NCI-H526 treated with DMSO at 0.1 percent for 48 hours (cell line): Measurements from ENCODE around the gene LAMA2.
A peak's percentile ranks its signal among the peaks of the same experiment; 100 is the strongest.
"Not testable (repeated sequence)": the region's sequence is repeated elsewhere in the genome, so short reads cannot be mapped to it uniquely, and the experiment has no call there.

Experiments
- DNase-seq: peaks from one replicate; lab custom pipeline; 2025; lab: John Stamatoyannopoulos, UW

The LAMA2 gene

DNA sequence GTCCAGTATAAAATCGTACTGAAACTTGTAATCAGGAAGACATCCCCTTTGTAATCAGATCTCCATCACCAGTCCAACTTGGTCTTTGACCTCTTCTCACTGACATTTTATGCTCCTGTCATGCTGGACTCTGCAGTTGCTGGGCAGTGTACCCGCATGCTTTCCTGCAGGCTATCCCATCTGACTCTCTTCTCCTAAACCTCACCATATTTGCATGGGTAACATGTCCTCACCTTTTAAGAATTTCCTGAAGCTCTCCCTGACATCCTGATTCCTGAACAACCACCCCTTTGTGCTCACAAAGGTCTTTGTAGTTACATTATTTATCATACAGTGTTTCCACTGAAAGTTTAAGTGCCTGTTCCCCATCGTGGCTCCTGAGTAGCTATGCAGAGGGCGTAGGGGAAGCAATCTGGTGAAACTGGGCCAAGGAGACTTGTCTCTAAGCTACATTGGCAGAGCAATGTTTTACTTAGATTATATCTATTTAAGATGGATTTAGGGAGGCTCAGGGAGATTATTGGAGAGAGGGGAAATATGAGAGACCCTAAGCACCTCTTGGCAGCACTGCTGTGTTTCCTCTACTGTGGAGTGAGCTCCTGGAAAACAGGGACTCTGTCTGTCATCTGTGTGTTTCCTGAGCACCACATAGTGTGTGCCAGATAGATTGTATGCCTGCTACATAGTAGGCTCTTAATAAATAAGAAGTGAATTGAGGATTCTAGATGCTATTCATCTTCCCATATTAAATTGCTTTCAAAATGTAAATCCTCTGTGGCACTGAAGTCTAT is 124.0 kb downstream of the LAMA2 start:
- no peak for DNase-seq

DNA sequence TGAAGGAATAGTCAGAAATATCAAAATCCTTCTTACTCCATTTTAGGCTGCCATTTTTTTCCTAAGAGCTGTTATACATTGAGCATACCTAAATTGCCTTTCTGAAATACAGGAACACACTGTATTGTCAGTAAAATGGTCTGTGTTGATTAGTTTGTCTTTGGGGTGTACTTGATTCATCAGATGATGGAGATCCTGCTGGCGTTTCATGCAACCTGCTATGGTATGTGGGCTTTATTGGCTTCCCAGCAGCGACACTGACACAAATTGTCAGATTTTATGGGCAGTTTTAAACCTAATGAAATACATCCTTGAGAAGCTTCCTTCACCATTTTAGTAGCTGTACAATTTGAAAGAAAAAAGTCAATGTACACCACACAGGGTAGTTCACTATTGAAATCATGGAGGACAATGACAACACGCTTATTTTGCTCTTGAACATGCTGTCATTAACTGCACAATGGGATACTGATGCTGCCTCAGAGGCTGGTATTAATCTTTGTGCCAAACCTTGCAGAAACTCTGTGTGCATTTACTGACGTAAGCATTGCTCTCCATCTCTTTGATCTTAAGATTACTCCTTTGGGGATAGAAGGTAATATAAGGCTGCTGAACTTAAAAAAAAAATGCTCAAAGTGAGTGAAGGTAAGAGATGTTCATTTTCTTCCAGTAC is 124.9 kb downstream of the LAMA2 start:
- DNase-seq: no peak

DNA sequence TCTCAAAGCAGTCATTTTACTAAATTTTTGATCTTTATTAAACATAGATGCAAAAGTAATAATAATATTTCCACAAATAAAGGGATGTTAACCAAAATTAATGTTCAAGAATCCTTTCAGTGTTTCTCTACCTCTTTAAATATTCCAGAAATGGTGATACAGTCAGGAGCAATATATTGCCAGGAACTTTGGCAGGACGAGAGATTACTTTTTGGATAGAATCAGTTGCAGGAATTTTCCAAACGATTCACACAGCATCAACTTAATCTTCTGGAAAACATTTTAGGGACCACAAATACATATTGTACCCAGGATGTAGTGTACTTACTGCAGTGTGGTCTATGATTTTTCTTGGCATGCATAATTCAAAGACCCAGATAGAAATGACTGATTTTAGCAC is 125.7 kb downstream of the LAMA2 start:
- DNase-seq: no peak

DNA sequence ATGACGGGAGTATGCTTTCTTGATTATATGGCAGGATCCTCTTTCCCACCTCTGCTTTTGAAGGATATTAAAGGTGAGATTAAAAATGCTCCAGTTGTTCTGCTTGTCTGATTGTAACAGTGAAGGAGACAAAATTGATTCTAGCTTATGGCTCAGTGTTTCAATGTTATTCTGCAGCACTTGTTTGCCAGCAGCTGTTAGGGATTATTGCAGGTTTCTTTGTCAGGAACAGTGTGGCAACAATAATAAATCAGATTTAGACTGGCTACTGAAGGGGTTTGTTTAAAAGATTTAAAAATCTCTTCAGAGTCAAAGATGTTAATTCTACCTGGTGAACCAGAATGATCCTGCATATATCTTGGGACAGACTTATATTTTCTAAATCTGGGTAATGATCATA is 126.9 kb downstream of the LAMA2 start:
- DNase-seq: no peak

DNA sequence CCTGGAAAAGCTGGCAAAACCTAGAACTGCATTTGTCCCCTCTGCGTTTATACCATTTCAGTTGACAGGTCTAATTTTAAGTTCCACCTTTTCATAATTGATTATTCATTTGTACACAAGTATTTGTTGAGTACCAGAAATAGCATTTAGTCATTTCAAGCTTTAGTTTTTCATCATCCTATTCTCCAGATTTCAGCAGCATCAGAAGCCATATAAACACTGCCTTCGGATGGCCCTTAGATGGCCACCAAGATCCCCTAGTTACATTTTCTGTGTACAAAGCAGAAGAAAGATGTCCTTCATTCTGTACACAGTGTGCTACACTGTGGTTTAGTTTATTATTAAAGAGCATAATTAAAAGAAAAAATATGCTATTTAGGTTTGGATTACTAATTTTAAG is 131.4 kb downstream of the LAMA2 start:
- DNase-seq: no peak

DNA sequence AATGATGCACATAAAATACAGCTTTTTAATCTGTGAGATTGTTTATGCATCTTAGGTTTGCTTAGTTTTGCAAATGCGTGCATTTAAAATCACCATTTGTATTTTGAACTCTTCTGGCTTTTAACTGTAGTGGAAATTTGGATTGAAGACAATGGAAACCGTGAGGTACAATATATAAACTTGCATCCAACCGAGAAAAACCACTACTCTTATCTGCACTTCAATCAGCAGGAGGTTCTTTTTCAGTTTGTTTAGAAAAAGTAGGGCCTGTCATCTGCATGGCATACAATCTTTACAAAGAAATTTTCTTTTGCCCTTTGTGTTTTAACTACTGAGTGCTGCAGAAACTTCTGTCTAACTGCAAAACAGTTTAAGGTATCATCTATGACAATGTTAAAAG is 132.8 kb downstream of the LAMA2 start:
- DNase-seq: peak; percentile 83

DNA sequence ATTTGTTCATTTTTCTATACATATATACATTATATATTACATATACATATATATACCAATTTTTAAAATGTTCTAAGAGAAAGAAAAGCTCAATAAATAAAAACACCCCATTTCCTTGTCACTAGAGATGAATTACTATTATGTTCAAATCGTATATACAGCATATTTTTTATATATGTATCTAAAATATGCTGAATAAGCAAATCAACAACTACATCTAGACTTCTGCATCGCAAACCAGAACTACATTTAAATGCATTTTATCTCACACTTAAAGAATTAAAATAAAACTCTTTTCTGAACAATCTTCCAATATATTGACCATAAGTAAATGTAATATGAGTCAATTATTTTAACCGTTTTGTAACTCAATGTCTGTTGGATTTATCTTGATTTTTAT is 133.9 kb downstream of the LAMA2 start:
- DNase-seq: no peak

DNA sequence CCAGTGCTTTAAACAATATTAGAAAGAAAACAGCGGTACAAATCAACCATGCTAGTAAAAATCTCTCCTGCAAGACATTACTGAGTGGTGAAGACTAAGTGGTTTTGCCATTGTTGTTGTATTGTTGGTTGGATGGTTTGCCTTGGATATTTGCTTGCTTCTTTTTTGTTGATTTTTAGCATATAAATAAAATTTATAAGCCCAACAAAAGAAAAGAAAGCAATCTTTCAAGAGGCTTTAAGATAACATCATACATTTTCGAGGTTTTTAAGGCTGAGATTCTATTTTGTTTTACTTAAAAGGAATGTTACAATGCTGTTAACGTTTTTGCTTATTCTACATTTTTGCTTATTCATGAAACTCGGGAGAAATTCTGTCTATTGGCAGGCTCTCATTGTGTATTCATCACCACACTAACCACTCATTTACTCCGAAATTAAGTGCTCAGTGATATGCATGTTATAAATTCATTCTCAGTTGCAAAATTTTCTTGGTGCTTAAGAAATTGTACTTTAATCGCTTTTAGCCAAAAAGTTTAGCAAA is 139.1 kb downstream of the LAMA2 start:
- DNase-seq: no peak

DNA sequence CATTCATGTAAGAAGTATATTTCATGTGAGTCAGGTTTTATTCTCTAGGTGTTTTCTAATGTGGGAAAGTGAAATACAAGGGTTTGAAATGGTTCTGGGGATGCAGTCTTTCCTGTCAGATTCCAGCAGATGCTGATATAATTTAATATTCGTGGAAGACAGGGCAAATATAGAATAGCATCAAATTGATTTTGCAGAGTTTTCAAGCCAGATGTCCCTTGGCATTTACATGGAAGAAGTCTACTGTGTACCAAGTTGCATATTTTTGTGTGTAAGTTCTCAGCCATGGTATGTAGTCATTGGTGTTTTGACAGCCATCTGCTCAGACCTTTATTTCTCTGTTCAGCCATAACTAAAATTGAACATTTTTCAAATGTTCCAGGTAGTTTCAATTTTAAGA is 143.7 kb downstream of the LAMA2 start:
- DNase-seq: no peak

DNA sequence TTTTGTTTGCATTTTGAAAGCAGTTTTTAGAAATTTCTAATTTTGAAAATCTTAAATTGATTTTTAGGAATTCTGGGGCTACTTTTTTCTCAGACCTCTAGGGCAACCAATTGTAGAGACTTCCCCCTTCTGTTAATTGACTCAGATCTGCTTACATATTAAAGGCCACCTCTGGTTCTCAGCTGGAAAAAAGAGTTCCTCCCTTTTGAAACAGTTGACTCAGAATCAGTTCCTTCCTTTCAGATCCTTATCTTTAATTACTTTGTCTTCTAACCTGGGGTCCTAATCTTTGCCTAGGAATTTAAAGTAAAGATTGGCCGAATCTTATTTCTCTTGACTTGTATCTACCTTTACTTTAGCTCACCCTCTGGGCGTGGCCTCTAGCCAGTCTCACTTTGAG is 146.8 kb downstream of the LAMA2 start:
- no peak for DNase-seq

DNA sequence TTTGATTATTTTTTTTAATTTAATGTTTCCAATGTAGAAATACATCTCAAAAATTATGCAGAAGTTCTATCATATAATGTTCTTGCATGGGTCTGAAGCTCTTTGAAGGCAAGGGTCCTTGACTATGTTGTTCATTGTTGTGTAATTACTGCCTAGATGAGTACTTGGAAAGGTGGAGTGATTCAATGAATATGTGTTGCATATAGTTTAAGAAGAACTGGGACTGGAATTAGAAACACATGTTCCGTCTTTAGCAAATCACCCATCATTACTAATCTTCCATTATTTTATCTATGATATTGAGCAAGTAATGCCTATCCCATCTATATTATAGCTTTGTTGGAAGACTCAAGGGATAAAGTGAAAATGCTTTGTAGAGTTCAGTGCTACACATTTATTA is 147.3 kb downstream of the LAMA2 start:
- no peak for DNase-seq

DNA sequence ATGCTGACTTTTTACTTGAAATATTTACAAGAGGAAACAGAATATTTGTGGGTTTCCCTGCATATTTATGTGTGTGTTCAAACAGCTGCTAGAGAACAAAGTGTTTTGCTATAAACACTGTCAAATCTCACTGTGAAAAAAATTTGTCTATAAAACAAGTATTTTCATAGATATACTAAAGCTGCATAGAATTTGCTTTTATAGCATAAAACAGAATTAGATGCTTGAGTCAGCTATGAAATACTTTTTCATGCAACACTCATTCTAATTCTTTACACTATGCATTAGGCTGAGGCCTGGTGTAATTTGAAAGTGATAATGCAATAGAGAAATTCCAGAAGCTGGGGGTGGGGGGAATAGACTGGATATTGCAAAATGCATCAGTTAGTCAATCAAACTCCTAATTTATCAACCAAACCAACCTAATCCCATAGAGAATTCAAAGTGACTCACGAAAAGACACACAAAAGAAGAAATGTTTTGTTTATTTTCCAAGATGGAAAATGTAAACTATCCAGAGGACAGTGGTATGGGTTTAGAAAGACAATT is 148.2 kb downstream of the LAMA2 start:
- no peak for DNase-seq

DNA sequence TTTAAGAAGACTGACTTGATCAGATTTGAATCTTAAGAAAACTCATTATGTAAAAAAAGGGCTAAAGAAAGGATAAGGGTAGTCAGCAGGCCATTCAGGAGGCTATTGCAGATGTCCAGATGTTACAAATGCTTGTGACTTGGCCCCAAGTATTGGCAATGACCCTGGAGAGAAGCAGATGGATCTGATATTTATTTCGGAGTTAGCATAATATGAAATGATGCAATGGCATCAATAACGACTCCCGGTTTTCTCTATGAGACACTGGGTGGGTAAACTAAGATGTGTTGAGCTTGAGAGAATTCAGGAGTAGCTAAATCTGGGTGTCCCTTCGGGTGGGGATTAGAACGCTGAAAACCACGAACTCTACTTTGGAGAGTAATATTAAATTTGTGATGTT is 149.7 kb downstream of the LAMA2 start:
- DNase-seq: no peak

DNA sequence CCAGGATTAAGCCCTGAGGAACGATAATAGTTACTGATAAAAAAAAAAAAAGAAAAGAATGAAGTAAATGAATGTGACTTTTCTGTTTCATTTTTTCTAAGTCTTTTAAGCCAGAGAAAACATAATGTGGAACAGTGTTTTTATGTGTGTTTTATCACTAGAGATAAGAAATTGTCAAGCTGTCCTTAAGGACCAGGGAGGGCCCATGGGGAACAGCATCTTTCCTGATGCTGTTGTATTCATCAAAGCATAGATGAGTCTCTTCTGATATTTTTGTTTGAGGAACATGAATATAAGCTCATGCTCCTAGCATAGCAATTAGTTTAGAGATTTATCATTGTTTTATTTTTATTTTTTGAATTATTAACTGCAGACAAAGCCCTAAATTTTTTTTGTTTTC is 150.2 kb downstream of the LAMA2 start:
- no peak for DNase-seq

DNA sequence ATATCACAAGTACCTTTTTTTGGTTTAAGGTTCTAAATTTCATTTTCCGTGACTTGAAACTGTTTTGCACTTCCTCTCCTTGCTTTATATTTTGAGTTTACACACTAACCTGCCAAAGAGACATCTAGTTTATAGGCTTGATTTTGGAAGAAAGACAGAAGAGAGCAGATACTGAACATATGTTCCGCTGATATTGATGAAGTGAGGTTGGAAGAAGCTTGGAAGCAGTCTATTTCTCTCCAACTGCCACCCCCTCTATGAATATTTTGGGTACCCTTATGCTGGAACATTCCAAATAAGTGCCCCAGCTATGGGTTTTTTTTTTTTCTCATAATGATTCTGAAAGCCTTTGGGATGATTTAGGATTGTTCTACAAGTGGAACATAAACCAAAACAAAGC is 150.6 kb downstream of the LAMA2 start:
- no peak for DNase-seq

DNA sequence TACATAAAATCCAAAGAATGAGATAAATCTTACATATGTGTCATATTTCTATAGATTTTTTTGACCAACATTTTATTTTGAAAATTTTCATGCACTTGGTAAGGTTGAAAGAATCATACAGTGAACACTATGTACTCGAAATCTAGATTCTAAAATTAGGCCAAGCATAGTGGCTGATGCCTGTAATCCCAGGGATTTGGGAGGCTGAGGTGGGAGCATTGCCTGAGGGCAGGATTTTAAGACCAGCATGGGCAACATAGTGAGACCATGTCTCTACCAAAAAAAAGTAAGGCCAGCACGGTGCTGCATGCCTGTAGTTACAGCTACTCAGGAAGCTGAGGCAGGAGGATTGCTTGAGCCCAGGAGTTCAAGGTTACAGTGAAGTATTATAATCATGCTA is 158.6 kb downstream of the LAMA2 start:
- DNase-seq: no peak

DNA sequence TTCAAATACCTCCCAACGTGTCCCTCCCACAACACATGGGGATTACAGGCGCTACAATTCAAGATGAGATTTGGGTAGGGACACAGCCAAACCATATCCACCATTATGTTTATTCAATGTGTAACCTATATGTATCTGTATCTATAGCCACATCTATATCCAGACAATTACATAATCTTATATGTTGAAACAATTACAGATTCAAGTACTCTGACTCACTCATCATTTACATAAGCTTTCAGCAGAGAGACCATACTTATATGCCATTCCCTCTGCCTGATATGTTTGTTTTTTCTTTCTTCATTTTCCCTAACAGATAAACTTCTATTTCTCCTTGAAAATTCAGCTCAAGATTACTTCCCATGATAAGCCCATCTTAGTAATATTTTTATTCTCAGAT is 163.6 kb downstream of the LAMA2 start:
- DNase-seq: no peak

DNA sequence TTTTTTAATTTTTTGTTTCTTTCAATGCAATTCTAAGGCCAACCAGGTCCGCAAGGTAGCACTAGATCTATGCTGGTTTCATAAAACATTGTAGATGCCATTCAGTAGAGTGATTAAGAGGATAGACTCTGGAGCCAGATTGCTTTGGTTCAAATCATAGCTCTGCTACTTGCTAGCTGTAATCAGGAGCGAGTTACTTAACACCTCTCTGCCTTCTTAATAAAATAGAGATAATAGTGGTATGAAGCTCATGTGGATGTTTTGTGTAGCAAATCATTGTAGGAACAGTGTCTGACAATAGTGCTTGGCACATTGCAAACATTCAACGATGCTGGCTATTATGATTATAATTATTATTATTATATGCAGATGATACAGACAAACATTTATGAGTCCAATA is 164.9 kb downstream of the LAMA2 start:
- no peak for DNase-seq

DNA sequence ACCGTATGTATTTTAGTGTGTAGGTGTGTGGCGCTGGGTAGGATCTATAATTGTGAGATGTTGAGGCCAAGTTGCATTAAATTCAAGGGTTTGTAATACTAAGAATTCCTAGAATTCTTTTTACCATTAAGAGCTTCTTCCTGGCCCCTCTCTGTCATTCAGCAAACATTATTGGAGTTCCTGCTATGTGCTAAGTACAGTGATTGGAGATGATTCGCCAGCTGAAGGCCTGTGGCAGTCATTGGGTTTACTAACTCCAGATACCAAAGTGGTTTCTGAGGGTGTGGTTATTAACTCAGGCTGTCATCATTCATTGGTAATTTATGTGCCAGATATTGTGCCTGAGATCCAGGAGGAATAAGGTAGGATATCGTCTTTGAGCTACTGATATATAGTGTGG is 167.1 kb downstream of the LAMA2 start:
- no peak for DNase-seq

DNA sequence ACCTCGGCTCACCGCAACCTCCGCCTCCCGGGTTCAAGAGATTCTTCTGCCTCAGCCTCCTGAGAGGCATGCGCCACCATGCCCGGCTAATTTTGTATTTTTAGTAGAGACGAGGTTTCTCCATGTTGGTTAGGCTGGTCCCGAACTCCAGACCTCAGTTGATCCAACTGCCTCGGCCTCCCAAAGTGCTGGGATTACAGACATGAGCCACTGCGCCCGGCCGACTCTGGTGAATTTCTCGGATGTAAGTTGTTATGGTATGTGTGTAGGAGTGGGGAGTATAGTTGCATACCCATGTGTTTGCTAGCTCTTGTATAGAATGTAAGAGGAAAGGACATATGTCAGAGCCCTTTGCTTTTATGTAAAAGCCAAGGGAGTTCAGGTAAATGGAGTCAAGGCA is 170.2 kb downstream of the LAMA2 start:
- DNase-seq: not testable (repeated sequence)

DNA sequence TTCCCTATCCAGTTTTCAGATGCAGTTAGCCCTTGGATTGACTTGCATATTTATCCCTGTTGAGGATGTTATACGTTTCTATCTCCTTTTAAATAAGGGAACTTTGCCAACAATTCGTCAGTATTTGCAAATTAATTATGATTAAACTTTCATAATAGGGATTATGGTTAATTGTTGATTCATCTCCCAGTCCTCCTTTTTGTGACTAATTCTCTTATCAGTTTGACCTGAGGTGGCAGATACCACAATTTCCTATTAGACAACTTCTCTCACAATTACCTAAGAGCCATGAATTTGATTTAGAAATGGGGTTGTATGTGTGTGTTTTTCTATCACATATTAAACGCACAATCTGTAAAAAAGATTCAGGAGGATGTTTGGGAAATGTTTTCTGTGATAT is 172.9 kb downstream of the LAMA2 start:
- DNase-seq: no peak

DNA sequence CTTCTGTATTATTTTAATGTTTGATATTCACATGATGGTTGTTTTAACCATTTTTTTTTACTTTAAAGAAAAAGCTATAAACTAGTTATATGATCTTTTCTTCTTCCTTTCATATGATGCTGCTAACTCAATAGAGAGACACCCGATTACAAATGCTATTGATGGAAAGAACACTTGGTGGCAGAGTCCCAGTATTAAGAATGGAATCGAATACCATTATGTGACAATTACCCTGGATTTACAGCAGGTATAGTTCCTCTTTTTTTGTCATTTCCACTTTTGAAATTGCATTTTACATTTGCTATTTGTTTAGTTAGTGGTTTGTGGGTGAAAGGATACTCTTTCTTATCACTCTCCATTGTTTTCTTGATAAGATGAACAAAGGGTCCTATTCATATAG is 176.7 kb downstream of the LAMA2 start:
- no peak for DNase-seq

DNA sequence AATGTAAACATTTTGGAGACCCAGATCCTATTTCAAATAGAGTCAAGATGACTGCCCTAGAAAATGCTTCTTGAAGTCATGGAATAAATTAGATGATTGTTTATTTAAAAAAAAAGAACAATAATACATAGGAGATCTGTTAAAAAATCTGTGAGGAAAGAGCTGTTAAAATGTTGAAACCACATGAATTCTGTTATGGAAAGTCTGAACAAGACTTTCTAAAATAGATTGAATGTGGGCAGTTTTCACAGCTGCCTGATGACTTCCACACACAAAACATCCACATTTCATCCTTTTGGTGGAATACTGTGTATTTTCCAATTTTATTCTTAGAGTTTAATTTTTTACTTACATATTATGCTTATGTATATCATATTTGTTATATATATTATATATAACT is 186.1 kb downstream of the LAMA2 start:
- no peak for DNase-seq
